ENCODE results near the gene C19orf85.

GRCh38 chr19:55502197-55502952 lies 37.8 kb upstream of the C19orf85 start:
- no peak for TF ChIP-seq CTCF (IDR thresholded peaks at IDR 0.05; ENCODE audit: borderline replicate concordance, extremely low read depth, low read length, poor library complexity, severe bottlenecking)
- TF ChIP-seq EZH2 (IDR thresholded peaks at IDR 0.05; ENCODE audit: borderline replicate concordance, low read depth, low read length, severe bottlenecking): no peak
